GM23338 (cell line): ENCODE measurements around the gene METTL6. TPM values are rescaled to one million over a fixed set of nuclear protein-coding genes. Genes with fewer than 3 reads are reported as not detected.

ENCODE experiments used
- ATAC-seq: fragments of 200-7000 bp; cut with Tn5 transposase; 3 replicates; pipeline ENCODE4 v1.9.1; 2020
- DNase-seq: peaks from one replicate; pipeline ENCODE4 v3.0.0-alpha.2; 2015; ENCODE audit warnings: low spot score
- H2AFZ ChIP-seq: fragments of 200-600 bp; sonication (generic); 2 replicates; pipeline ENCODE4 v1.8.0; 2016; ENCODE audit warnings: antibody characterized with exemption, mild to moderate bottlenecking, moderate library complexity
- H3F3A ChIP-seq: fragments of 200-600 bp; sonication (generic); replicated peaks from 2 replicates; pipeline ENCODE4 v1.8.0; 2017; ENCODE audit warnings: antibody characterized with exemption, mixed run types, low read depth
- H3K27ac ChIP-seq: fragments of 200-600 bp; sonication (generic); 2 replicates; pipeline ENCODE4 v1.6.1; 2016; ENCODE audit warnings: low read depth
- H3K27me3 ChIP-seq: fragments of 200-600 bp; sonication (generic); 2 replicates; pipeline ENCODE4 v1.8.0; 2016; ENCODE audit warnings: mild to moderate bottlenecking, mixed run types, moderate library complexity; ENCODE audit not compliant: insufficient read depth
- H3K36me3 ChIP-seq: fragments of 200-600 bp; sonication (generic); 2 replicates; pipeline ENCODE4 v1.8.0; 2016; ENCODE audit warnings: mild to moderate bottlenecking; ENCODE audit not compliant: insufficient read depth
- H3K4me1 ChIP-seq: fragments of 200-600 bp; sonication (generic); 2 replicates; pipeline ENCODE4 v1.8.0; 2016; ENCODE audit warnings: mild to moderate bottlenecking, moderate library complexity; ENCODE audit not compliant: insufficient read depth
- H3K4me2 ChIP-seq: fragments of 200-600 bp; sonication (generic); 2 replicates; pipeline ENCODE4 v1.7.1; 2017; ENCODE audit warnings: mixed run types
- H3K4me3 ChIP-seq: fragments of 200-600 bp; sonication (generic); 2 replicates; pipeline ENCODE4 v1.6.1; 2016; ENCODE audit warnings: mixed run types
- H3K79me2 ChIP-seq: fragments of 200-600 bp; sonication (generic); replicated peaks from 2 replicates; pipeline ENCODE4 v1.8.0; 2017; ENCODE audit warnings: mild to moderate bottlenecking; ENCODE audit not compliant: insufficient read depth
- H3K9me2 ChIP-seq: fragments of 200-600 bp; sonication (generic); 2 replicates; pipeline ENCODE4 v1.8.0; 2017; ENCODE audit not compliant: insufficient read depth
- H4K20me1 ChIP-seq: fragments of 200-600 bp; sonication (generic); replicated peaks from 2 replicates; pipeline ENCODE4 v1.8.0; 2017; ENCODE audit warnings: mild to moderate bottlenecking; ENCODE audit not compliant: insufficient read depth
- H3K27ac Mint-ChIP-seq: 2 replicates; pipeline ENCODE4 v1.8.0; 2020; ENCODE audit warnings: inconsistent platforms, mild to moderate bottlenecking, moderate library complexity, mixed read lengths
- H3K27me3 Mint-ChIP-seq: 3 replicates; pipeline ENCODE4 v1.8.0; 2022; ENCODE audit warnings: low read depth, mild to moderate bottlenecking, moderate library complexity, mixed read lengths, inconsistent platforms; ENCODE audit not compliant: insufficient read depth, poor library complexity
- H3K36me3 Mint-ChIP-seq: 3 replicates; pipeline ENCODE4 v1.8.0; 2021; ENCODE audit warnings: low read depth, mild to moderate bottlenecking, inconsistent platforms, moderate library complexity, mixed read lengths
- H3K4me1 Mint-ChIP-seq: 3 replicates; pipeline ENCODE4 v1.8.0; 2020; ENCODE audit warnings: mild to moderate bottlenecking, inconsistent platforms, mixed read lengths
- H3K4me3 Mint-ChIP-seq: 3 replicates; pipeline ENCODE4 v1.8.0; 2021; ENCODE audit warnings: moderate library complexity, mild to moderate bottlenecking, inconsistent platforms, mixed read lengths
- H3K9me3 Mint-ChIP-seq: 3 replicates; pipeline ENCODE4 v1.8.0; 2020; ENCODE audit warnings: moderate library complexity, mild to moderate bottlenecking, inconsistent platforms, mixed read lengths
- CREB1 ChIP-seq: fragments of 250-450 bp; sonication (Bioruptor Pico); IDR thresholded peaks from 2 replicates; pipeline ENCODE4 v1.5.0; 2020; ENCODE audit warnings: low read depth, mild to moderate bottlenecking, moderate library complexity
- CTCF ChIP-seq, 2 experiments: fragments of 200-600 bp in 1 of 2; sonication (generic) in 1 of 2; conservative IDR thresholded peaks; 2 replicates each; pipeline versions ENCODE4 v1.5.1 to v1.6.1; 2016 to 2017; ENCODE audit warnings: antibody characterized with exemption in 2 of 2, low read depth in 2 of 2, mild to moderate bottlenecking in 2 of 2, moderate library complexity in 1 of 2
- EZH2phosphoT487 ChIP-seq: fragments of 200-600 bp; sonication (generic); IDR thresholded peaks from one replicate; pipeline ENCODE4 v1.8.1; 2018; ENCODE audit warnings: antibody characterized with exemption; ENCODE audit not compliant: unreplicated experiment
- JUNB ChIP-seq: IDR thresholded peaks from one replicate; pipeline ENCODE4 v1.6.1; 2016; ENCODE audit warnings: antibody characterized with exemption; ENCODE audit not compliant: unreplicated experiment
- NANOG ChIP-seq: IDR thresholded peaks from 2 replicates; pipeline ENCODE4 v1.6.1; 2016; ENCODE audit warnings: antibody characterized with exemption, borderline replicate concordance
- POLR2AphosphoS5 ChIP-seq: IDR thresholded peaks from 2 replicates; pipeline ENCODE4 v1.6.1; 2016; ENCODE audit warnings: antibody characterized with exemption, low read depth
- REST ChIP-seq: IDR thresholded peaks from one replicate; pipeline ENCODE4 v1.6.1; 2018; ENCODE audit warnings: antibody characterized with exemption; ENCODE audit not compliant: unreplicated experiment
- STAT1 ChIP-seq: IDR thresholded peaks from one replicate; pipeline ENCODE4 v1.6.1; 2016; ENCODE audit warnings: antibody characterized with exemption; ENCODE audit not compliant: unreplicated experiment
- ZNF114 ChIP-seq: fragments of 250-450 bp; sonication (Bioruptor Pico); IDR thresholded peaks from 2 replicates; pipeline ENCODE4 v1.5.0; 2020; ENCODE audit warnings: mild to moderate bottlenecking, moderate library complexity
- ZNF331 ChIP-seq: fragments of 250-450 bp; sonication (Bioruptor Pico); IDR thresholded peaks from 2 replicates; pipeline ENCODE4 v1.5.0; 2020; ENCODE audit warnings: low read depth, mild to moderate bottlenecking, moderate library complexity
- ZNF462 ChIP-seq: fragments of 250-450 bp; sonication (Bioruptor Pico); IDR thresholded peaks from 2 replicates; pipeline ENCODE4 v1.5.0; 2020; ENCODE audit warnings: mild to moderate bottlenecking, moderate library complexity
- polyA plus RNA-seq: library from polyadenylated mRNA; unstranded; fragments of >200 nt; fragmentation: Nextera tagmentation; extraction: Ambion mirVana; gene quantifications from 2 replicates; pipeline ENCODE4 v1.2.1, GENCODE V29; 2016
- total RNA-seq: library from RNA; depleted of rRNA; stranded (reverse); fragments of >200 nt; shearing (Covaris generic); gene quantifications from 2 replicates; pipeline ENCODE4 v1.2.3, GENCODE V29; 2014

Gene METTL6
- total and polyA plus RNA-seq, 2 experiments from 2014 or later: 15.1 to 17.8 TPM

GRCh38 chr3:15454965-15455364, 27.6 kb upstream of the METTL6 start:
- H3F3A ChIP-seq: no peaks in the 10 kb centered on the region
- no peak overlapping the region for H3K4me3 ChIP-seq
- H3K27ac ChIP-seq: no peak overlapping the region
- H2AFZ ChIP-seq: no peak overlapping the region
- no peaks in the 10 kb centered on the region for H3K27me3 ChIP-seq
- H3K4me2 ChIP-seq: no peak overlapping the region
- Mint-ChIP-seq H3K9me3 (no peaks in the 10 kb centered on the region), H3K27me3 (peaks cover 2% of the 10 kb centered on the region), H3K36me3 (no peaks in the 10 kb centered on the region; the same call in 2 of the 3 replicates), H3K27ac (no peak overlapping the region), H3K4me3 (no peak overlapping the region), H3K4me1 (no peaks in the 10 kb centered on the region)
- TF ChIP-seq CREB1 (CRISPR knock-in tag) (no peak), NANOG (no peak), ZNF114 (no peak), EZH2phosphoT487 (no peak), POLR2AphosphoS5 (no peak), ZNF462 (no peak), ZNF331 (CRISPR knock-in tag) (no peak), CTCF (conservative IDR thresholded peaks at IDR 0.05; ENCODE audit: low read depth in 2 of 2) (no peak), JUNB (no peak), REST (no peak), STAT1 (no peak)
- no peaks in the 10 kb centered on the region for H3K9me2 ChIP-seq
- no peak for DNase-seq
- no peak for ATAC-seq
- no peaks in the 10 kb centered on the region for H3K4me1 ChIP-seq
- H3K36me3 ChIP-seq: no peaks in the 10 kb centered on the region
- H3K79me2 ChIP-seq: no peaks in the 10 kb centered on the region
- no peaks in the 10 kb centered on the region for H4K20me1 ChIP-seq
